GM21723 (cell line): ENCODE data around the gene SHISA9.

Experiments used
- ATAC-seq: cut with Tn5 transposase; IDR thresholded peaks from one replicate; pipeline ENCODE4 v1.9.1; 2021; ENCODE audit warnings: mild to moderate bottlenecking, moderate library complexity; ENCODE audit not compliant: unreplicated experiment

The SHISA9 gene

DNA sequence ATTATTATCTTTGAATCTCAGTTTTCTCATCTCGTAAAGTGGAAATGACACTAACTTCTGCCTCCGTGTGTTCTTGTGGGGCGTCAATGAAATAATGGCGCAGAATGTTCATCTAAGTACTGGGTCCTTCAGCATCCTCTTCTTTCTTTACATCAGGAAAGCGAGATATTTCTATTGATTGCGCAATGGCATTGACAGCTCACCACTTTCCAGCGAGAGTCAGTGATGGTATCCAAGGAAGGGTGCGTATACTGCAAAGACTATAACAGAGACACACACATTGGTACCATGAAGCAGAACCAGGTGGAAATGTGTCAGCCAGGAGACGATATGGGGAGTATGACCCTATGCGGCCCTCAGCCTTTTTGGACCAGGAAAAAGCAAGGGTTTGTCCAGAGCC lies 162.1 kb downstream of the SHISA9 start:
- ATAC-seq = no peak

DNA sequence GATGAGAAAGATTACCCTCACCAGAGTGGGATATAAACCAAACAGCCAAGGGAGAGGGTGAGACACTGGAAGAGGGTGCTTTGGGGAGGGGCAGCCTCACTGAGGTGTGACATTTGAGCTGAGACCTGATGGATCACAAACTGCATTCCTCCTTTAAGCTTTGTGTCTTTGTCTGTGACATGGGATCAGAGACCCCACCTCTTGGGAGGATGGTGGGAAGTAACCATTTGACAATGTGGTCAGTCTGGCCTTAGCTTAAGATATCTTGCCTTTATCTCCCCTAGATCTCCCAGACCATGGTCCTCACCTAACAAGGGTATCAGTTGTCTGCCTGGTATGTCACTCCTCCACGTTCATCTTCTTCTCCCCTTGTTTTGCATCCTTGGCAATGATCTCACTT lies 163.4 kb downstream of the SHISA9 start:
- no peak for ATAC-seq

DNA sequence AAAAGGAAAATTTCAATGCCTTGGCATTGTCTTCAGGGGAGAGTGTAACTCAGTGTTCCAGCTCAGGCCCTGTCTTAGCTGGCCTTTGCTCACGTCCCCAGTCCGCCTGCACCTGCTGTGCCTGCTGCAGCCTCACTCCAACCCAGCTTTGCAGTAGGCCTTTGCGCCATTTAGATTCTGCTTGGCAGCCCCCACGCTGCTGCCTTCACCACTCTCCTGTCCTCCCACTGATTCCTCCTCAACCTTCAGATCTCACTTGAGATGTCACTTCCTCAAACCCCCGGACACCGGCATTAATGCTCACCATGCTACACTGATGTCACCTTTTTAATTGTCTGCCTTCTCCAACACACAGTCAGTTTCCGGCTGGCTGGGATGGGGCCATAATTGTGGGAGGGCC lies 166.2 kb downstream of the SHISA9 start:
- ATAC-seq = no peak

DNA sequence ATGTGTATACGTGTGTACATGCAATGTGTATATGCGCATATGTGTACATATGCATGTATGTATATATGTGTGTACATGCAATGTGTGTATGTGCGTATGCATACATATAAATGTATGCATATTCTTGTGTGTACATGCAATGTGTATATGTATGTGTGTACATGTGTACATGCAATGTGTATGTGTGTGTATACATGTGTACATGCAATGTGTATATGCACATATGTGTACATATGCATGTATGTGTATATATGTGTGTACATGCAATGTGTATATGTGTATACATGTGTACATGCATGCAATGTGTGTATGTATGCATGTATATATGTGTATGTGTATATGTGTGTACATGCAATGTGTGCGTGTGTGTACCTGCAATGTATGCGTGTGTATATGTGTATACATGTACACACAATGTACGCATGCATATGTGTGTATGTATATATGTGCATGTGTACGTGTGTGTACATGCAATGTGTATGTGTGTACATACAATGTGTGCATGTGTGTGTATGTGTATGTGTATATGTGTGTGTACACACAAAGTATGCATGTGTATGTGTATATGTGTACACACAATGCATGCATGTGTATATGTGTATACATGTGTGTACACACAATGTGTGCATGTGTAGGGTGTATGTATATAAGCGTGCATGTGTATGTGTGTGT lies 167.7 kb downstream of the SHISA9 start:
- ATAC-seq = no peak

DNA sequence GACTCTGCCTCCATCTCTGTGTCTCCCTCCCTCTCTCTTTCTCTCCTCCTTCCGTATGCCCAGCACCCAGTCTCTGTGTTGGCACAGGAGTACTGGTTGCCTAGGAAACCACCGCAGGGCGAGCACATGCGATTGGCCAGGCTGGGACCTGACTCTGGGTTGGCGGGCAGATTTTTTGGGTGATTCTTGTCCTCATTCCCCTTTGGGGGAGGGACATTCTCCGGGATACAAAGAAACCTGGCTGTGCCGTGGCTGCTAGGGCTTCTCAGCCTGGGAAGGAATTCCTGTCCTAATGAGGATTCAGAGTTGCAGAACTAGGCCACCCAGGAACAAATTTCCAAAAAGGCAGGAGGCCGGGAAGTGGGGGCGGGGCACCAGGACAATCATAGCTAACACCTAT lies 168.9 kb downstream of the SHISA9 start:
- ATAC-seq = no peak

DNA sequence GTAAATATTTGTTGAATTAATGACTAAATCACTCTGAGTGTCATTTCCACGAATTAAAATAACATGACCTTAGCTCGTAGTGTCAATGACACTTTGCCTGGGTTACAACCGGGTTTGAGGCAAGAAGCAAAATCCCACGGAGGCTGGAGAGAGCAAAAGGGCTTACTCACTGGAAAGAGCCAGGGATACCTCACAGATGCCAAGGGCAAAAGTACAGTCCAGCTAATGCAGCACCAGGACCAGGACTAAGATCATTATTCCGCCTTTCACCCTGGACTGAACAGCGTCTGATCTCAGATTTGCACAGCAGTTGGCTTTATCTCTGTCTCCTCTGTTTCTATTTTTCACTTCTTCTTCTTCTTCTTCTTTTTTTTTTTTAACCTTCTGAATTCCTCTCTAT lies 175.5 kb downstream of the SHISA9 start:
- no peak for ATAC-seq

DNA sequence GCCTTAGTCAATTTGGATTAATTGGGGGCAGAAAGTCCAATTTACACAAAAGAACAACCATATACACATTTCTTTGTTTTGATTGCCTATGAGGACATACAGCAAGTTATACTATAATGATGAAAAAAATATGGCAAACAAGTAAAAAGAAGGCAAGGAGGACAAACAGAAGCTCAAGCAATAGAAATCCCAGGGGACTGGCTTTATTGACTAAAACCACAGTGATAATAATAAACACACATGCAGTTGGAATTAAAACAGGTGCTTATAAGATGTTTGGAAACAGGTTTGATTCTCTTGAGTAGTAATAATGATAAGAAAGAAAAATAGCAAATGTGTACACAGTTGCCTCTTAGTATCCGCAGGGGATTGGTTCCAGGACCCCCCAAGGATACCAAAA lies 176.4 kb downstream of the SHISA9 start:
- ATAC-seq = no peak

DNA sequence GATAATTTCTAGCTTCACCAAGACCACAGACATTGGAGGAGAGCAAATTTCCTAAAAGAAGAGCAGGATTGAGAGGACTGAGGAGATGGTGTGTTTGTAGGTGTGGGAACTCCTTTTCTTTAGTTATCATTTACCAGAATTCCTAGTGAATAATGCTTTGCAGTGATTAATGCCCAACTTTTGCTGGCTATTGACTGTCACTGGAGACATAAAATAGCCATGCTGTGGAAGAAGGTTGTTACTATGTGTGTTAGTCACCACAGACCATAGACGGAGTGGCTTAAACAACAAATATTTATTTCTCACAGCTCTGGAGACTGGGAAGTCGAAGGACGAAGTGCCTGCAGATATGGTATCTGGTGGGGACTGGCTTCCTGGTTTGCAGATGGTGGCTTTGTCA lies 179.1 kb downstream of the SHISA9 start:
- ATAC-seq = no peak

DNA sequence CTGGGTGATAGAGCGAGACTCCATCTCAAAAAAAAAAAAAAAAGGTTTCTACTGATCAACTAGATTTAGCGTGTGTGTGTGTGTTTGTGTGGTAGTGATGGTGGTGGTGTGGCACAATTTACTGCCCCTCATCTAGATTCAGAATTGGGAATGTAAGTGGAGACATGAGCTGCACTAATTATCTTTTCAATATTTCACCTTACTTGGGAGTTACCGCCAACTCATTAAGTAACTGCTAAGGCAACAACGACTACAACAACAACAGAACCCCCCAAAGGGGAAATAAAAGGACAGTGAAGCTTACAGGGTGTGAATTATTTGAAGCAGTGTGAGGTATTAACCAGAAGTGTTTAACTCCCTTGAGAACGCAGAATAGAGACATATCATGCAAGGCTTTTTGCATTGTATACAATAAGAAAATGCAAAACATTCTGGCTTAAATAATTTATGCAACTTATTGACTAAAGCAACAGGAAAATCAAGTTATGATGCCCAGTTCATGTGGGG lies 180.5 kb downstream of the SHISA9 start:
- ATAC-seq = no peak

DNA sequence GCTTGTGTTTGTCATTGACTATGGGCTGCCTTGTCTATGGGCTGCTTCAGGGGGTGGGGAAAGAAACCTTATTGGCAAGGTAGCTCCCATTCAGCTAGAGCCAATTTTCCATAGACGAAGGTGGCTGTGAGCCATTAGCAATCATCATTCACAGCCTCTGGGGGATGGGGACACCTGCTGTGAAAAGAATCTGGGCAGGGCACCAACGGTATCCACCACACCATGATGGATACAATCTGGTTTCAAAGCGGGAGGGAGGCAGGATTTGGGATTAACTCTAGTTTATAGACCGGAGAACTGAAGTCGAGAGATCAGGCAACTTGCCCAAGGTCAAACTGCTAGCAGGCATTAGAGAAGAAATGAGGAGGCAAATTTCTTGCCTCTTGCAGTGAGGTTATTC lies 182.3 kb downstream of the SHISA9 start:
- no peak for ATAC-seq

DNA sequence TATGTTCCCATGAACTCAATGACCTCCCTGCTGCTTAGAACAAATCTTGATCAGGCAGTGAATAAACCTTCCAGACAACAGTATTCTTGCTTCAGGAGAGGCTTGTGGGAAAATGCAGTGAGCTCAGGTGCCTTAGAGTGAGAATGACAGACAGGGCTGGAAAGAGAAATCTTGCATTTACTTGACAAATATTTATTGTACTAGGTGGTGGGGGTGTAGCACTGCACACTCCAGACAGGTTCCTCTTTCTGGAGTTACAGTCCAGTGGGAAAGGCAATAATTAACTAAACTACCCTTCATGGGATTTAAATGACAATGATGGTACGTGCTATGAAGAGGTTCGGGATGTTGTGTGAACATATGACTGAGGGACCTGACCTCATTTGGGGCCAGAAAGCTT lies 182.9 kb downstream of the SHISA9 start:
- ATAC-seq = no peak

DNA sequence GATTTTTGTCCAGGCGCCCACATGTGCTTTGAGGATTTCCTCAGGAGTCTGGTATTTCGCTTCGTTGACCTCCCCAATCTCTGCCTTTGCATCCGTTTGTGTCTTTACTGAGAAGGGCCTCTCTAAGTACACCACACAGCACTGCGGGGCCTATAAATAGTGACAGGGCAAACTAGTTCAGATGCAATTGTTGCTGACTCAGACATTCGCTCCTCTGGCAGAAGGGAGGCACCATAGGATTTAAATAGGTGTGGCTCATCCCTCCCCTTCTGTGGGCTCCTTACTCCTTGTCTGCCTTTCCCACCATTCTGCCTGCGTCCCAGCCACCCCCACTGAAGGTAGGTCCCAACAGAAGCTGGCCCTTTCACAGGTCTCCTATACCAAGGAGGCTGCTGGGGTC lies 192.3 kb downstream of the SHISA9 start:
- ATAC-seq = no peak

DNA sequence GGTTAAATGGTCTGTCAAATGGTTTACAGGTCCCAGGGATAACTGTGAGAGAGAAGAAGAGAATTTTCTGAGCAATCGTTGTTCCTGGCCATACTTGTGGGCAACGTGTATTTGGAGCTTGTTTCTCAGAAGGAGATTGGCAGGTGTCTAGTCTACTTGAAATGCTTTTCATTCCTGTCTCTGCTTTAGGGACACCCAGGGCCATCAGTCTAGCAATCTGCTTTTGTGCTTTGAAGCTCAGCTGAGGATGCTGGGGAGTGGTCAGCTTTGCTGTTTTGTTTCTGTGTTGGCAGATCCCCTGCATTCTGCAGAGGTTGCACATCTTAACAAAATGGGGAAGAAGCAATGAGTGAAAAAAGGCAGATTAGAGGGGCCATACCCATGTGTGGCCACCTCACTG lies 193.7 kb downstream of the SHISA9 start:
- no peak for ATAC-seq

DNA sequence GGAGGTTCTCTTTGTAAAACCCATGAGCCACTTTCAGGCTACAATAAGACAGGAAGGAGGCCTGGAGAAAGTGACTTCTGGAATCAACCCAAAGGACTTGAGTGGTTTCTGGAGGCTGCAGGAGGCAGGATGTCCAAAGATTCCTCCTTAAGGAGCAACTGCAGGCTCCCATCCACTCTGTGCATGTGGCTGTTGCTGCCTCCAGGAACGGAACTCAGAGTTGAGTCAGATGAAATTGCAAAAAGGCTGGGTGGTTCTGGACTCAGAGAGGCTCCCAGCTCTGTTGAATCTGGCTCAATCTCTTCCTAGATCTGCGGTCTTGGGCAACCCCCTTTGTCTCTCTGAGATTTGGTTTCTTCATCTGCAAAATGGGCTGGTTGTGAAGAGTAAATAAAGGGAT lies 197.1 kb downstream of the SHISA9 start:
- ATAC-seq = no peak

DNA sequence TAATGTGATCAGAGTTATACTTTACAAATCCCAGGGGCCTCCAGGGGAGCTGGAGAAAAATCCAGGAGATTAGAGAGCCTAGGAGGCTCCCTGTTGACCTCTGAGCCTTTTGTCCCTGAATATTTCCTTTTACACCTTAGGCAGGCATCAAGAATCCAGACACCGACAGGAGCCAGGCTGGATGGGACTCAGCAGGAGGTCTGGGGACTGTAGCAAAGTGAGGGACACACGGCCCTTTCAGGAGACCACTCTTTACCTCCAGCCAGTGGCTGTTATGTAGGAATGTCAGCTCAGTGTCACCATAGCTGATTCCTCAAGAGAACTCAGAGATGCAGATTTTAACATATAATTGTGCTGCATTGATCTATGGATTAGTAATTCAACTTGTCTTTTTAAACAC lies 198.4 kb downstream of the SHISA9 start:
- ATAC-seq = no peak

DNA sequence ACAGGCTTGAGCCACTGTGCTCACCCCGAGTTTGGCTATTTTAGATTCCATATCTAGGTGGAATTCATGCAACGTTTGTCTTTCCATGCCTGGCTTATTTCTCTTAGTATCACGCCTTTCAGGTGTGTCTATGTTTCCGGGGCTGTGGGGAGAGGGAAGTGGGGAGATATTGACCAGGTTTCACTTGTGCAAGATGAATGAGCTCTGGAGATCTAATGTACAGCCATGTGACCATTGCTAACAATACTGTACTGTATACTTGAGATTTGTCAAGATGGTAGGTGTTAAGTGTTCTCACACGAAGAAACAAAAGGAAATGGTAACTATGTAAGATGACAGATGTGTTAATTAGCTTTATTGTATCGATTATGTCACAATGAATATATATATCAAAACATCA lies 199.6 kb downstream of the SHISA9 start:
- no peak for ATAC-seq

DNA sequence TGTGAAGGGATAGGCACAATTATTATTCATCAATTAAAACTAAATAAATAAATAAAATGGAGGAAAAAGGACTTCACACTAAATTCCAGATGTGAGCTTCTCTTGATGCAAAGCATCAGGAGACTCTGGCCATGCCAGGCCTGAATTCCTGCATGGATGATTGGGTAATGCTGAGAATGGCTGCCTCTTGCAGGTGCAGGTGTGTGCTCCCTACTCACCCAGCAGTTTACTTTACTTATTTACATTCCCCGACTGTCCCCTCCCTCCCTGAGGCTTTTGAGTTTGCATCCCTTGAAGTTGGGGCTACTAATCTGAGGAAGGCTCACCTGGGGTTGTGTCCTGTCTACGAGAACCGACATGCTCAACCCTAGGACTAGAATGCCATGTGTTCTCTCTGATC lies 200.4 kb downstream of the SHISA9 start:
- ATAC-seq = no peak

DNA sequence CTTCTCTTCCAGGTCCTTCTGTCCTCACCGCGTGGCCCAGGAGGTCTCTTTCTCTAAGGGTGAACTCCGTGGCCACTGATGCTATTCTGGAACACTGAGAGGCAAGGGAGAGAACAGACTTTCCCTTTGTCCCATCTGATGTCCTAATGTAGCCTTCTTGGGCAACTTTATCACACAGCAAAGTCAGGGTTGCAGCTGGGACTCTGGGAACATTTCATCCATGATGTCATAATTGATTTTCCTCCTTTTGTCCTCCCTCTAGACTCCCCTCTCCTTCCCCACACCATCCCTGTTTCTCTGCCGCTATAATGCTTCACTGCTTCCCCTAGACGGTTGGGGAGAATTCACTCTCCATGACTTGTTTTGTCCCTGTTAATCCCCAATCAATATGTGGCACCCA lies 201.0 kb downstream of the SHISA9 start:
- ATAC-seq = no peak

DNA sequence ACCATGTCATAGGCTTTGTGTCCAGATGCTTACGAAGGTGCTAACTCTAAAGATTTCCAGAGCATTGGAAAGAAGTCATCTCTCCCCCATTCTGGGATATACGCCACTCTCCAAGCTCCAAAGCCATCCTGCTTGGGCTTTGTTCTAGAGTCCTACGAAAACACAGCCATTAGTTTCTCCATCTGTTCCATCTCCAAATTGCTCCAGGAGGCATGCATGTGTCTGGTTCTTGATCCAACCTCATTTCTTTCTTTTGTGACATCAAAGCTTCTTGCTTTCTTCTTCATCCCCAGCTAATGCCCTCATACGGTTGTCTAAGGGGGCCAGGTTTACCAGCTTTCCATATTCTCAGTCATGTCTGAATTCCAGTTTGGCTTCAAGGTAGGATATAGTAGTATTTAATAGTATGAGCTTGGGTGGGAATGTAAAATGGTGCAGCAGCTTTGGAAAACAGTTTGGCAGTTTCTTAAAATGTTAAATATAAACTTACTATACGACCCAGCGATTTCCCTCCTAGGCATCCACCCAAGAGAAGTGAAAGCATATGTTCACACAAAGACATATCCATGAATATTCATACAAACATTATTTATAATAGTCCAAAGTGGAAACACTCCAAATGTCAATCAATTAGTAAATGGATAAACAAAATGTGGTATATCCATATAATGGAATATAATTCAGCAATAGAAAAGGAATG lies 202.6 kb downstream of the SHISA9 start:
- ATAC-seq = no peak

DNA sequence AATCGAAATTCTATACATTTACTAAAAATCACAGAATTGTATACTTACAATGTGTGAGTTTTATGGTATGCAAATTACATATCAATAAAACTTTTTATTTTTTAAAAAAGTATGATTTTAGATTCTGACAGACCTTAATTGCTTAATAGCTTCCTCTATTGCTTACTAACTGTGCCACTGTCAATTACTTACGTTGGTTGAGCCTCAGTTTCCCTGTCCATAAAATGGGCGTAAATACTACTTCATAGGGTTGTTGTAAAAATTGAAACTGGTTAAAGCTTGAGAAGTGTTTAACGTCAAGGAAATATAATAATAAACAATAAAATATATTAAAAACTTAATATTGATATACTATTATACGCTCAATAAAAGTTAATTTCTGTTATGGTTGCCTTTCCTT lies 203.4 kb downstream of the SHISA9 start:
- ATAC-seq = no peak

DNA sequence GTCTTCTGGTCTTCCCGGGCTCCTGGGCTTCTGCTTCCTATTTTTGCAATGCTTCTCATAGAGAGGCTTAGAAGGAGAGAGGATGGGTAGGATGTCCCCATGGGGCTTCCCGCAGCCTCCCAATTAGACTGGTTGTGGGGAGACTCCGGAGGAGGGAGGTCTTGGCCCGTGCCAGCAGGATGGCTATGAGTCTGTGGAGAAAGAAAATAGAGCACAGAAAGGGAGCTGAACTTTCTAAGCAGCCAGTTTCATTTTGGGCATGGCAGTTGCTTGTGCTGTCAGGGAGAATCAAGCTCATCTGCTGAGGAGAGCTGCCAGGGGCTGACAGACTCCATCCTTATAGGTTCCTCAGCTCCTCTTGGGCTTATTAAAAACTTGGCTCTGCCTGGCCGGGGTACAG lies 204.0 kb downstream of the SHISA9 start:
- ATAC-seq = no peak

DNA sequence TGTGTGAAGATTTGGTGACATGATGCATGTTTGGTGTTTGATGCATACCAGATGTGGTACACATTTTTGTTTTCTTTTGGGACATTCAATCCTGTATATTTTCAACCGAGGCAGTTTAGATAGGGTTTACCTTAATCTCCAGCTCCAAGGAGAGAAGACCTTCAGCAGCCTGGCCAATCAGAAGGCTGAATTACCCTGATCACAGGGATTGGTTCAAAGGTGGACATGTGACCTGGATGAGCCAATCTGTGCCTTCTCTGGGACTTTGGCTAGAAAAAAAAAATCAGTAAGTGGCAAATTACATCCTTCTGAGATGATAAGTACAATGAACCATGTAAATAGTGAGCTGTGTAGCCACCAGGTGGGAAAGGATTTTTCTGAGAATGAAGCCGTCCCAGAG lies 205.1 kb downstream of the SHISA9 start:
- no peak for ATAC-seq

DNA sequence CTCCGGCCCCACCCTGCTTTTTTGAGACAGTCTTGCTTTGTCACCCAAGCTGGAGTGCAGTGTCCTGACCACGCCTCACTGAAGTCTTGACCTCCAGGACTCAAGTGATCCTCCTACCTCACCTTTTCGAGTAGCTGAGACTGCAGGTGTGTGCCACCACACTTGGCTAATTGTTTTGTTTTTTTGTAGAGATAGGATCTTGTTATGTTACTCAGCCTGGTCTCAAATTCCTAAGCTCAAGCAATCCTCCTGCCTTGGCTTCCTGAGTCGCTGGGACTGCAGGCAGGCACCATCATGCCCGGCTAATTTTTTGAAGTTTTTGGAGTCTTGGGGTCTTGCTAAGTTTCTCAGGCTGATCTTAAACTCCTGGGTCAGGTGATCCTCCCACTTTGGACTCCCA lies 206.7 kb downstream of the SHISA9 start:
- no peak for ATAC-seq
